Activated CD4-positive, alpha-beta T cell treated with anti-CD3 and anti-CD28 coated beads for 36 hours (primary cell): ENCODE data around the gene TPK1. TPM values are rescaled to one million over a fixed set of nuclear protein-coding genes. Genes with fewer than 3 reads are reported as not detected.

Source experiments
- ATAC-seq: fragments of 200-7000 bp; cut with Tn5 transposase; one replicate; pipeline ENCODE4 v1.10.0; 2021; ENCODE audit warnings: mild to moderate bottlenecking, moderate library complexity
- CTCF ChIA-PET: fragments of 350-600 bp; sonication (Branson Sonifier 250); formaldehyde crosslinking; loops from one replicate; lab custom pipeline; 2021; ENCODE audit warnings: antibody characterized with exemption; lab: Charles Lee
- POLR2A ChIA-PET: fragments of 350-600 bp; sonication (Branson Sonifier 250); formaldehyde crosslinking; loops from one replicate; lab custom pipeline; 2021; ENCODE audit warnings: antibody characterized with exemption, inconsistent platforms; lab: Charles Lee
- DNase-seq: peaks from one replicate; pipeline ENCODE4 v3.0.0-alpha.2; 2020
- H3K27ac Mint-ChIP-seq: one replicate; pipeline ENCODE4 v1.8.0; 2021; ENCODE audit warnings: mixed read lengths
- H3K27me3 Mint-ChIP-seq: one replicate; pipeline ENCODE4 v1.8.0; 2021; ENCODE audit warnings: mixed read lengths
- H3K36me3 Mint-ChIP-seq: one replicate; pipeline ENCODE4 v1.8.0; 2021; ENCODE audit warnings: low read depth, mixed read lengths
- H3K4me1 Mint-ChIP-seq: one replicate; pipeline ENCODE4 v1.8.0; 2021; ENCODE audit warnings: mixed read lengths
- H3K4me3 Mint-ChIP-seq: one replicate; pipeline ENCODE4 v1.8.0; 2021; ENCODE audit warnings: mild to moderate bottlenecking, moderate library complexity, mixed read lengths
- H3K9me3 Mint-ChIP-seq: one replicate; pipeline ENCODE4 v1.8.0; 2021; ENCODE audit warnings: low read depth, mixed read lengths
- intact Hi-C, 2 experiments: fragments of 100-400 bp; cut with DNase I in 1 of 2; cut with micrococcal nuclease in 1 of 2; formaldehyde crosslinking; loops; one replicate each; pipeline versions ENCODE4 v1.14.2 to v1.15.1; 2022 to 2024; cut with DNase I, micrococcal nuclease
- total RNA-seq, 2 experiments: library from RNA; stranded (reverse); gene quantifications; one replicate each; pipeline ENCODE4 v1.2.3, GENCODE V29; 2021

TPK1 gene
- total RNA-seq, 2 experiments from 2014 or later: 16.5 to 16.6 TPM

GRCh38 chr7:144408121-144408520 lies 427.7 kb downstream of the TPK1 start:
- intact Hi-C loops: no loop called here
- no peak overlapping the region for H3K27ac Mint-ChIP-seq
- ChIA-PET POLR2A (no interaction called here), CTCF (no interaction called here)
- no peaks in the 10 kb centered on the region for H3K4me1 Mint-ChIP-seq
- H3K27me3 Mint-ChIP-seq: peaks cover 8% of the 10 kb centered on the region
- no peak for DNase-seq
- H3K36me3 Mint-ChIP-seq: no peaks in the 10 kb centered on the region
- no peaks in the 10 kb centered on the region for H3K9me3 Mint-ChIP-seq
- ATAC-seq: no peak
- no peak overlapping the region for H3K4me3 Mint-ChIP-seq

- CTCF ChIA-PET: no interaction called here
- H3K27me3 Mint-ChIP-seq: peaks cover 8% of the 10 kb centered on the region
- H3K4me1 Mint-ChIP-seq: no peaks in the 10 kb centered on the region
- no peaks in the 10 kb centered on the region for H3K36me3 Mint-ChIP-seq
- ATAC-seq (no peak), DNase-seq (no peak)
- intact Hi-C loops: no loop called here
- no peak overlapping the region for H3K4me3 Mint-ChIP-seq
- H3K9me3 Mint-ChIP-seq: no peaks in the 10 kb centered on the region
- H3K27ac Mint-ChIP-seq: no peak overlapping the region
- POLR2A ChIA-PET: no interaction called here
Measured at GRCh38 chr7:144407266-144407931, 428.5 kb downstream of the TPK1 start.

DNA sequence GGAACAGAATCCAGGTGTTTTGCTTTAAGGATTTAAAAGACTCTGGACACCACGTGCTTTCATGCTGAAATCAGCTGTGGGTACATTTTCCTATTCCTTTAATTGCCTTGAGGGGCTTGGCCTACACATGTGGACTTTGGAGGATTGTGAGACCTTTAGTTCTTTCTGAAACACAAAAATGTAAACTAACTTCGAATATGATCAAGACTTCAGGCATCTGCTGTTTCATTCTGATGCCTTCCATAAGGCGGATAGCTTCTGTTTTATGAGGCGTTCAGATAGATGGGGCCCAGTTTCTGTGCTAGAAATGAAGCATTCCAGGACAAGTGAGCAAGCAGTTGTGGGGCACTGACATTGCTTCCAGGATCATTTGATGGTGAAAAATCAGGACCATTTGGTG lies 430.9 kb downstream of the TPK1 start:
- ChIA-PET CTCF (interaction anchor here (1.5 kb wide), 1 partner anchor 13 kb away, joined by 7 read pairs; no protein-coding TSS in a partner anchor), POLR2A (no interaction called here)
- DNase-seq (no peak), ATAC-seq (no peak)
- Mint-ChIP-seq H3K27me3 (peaks cover 3% of the 10 kb centered on the region), H3K9me3 (no peaks in the 10 kb centered on the region), H3K4me1 (no peaks in the 10 kb centered on the region), H3K36me3 (no peaks in the 10 kb centered on the region), H3K4me3 (no peak overlapping the region), H3K27ac (no peak overlapping the region)
- intact Hi-C loops: no loop called here

GRCh38 chr7:144403649-144404061 lies 432.2 kb downstream of the TPK1 start, which contains the start of gene NOBOX:
NOBOX (minus strand) TSS chr7:144403693.
- Mint-ChIP-seq H3K9me3 (no peaks in the 10 kb centered on the region), H3K36me3 (no peaks in the 10 kb centered on the region), H3K27ac (no peak within 1 kb of the TSS), H3K4me3 (no peak within 1 kb of the TSS), H3K4me1 (no peaks in the 10 kb centered on the region), H3K27me3 (peaks cover 3% of the 10 kb centered on the region)
- intact Hi-C loops: no loop called here
- ChIA-PET POLR2A (no interaction called here), CTCF (no interaction called here)
- DNase-seq (no peak), ATAC-seq (no peak)

- DNase-seq: no peak
- Mint-ChIP-seq H3K27ac (no peak overlapping the region), H3K4me3 (no peak overlapping the region), H3K27me3 (peaks cover 3% of the 10 kb centered on the region), H3K36me3 (no peaks in the 10 kb centered on the region), H3K4me1 (no peaks in the 10 kb centered on the region), H3K9me3 (no peaks in the 10 kb centered on the region)
- ChIA-PET CTCF (interaction anchor here (1.7 kb wide), 1 partner anchor 11 kb away, joined by 7 read pairs; no protein-coding TSS in a partner anchor), POLR2A (no interaction called here)
- intact Hi-C loops: no loop called here
- ATAC-seq: no peak
Measured at GRCh38 chr7:144403102-144403501, 432.8 kb downstream of the TPK1 start.
